DOHH2 (cell line): ENCODE data around the gene ERFE.

Source experiments
- H3F3A ChIP-seq: fragments of 200-600 bp; sonication (generic), shearing (Covaris generic); 2 replicates; pipeline ENCODE4 v1.6.0; 2016; ENCODE audit warnings: antibody characterized with exemption, mild to moderate bottlenecking; ENCODE audit not compliant: control insufficient read depth, insufficient read depth
- H3K27ac ChIP-seq: fragments of 200-600 bp; sonication (generic); 2 replicates; pipeline ENCODE4 v1.5.1; 2014; ENCODE audit warnings: low read depth, mild to moderate bottlenecking, low read length, moderate library complexity
- H3K27me3 ChIP-seq: fragments of 200-600 bp; sonication (generic); 2 replicates; pipeline ENCODE4 v1.6.1; 2014; ENCODE audit warnings: mild to moderate bottlenecking, low read length, mixed read lengths; ENCODE audit not compliant: control insufficient read depth
- H3K36me3 ChIP-seq: fragments of 200-600 bp; sonication (generic); 2 replicates; pipeline ENCODE4 v1.6.1; 2014; ENCODE audit warnings: mild to moderate bottlenecking, low read length, moderate library complexity, mixed read lengths; ENCODE audit not compliant: control insufficient read depth
- H3K4me1 ChIP-seq: fragments of 200-600 bp; sonication (generic); 2 replicates; pipeline ENCODE4 v1.6.1; 2014; ENCODE audit warnings: mild to moderate bottlenecking, low read length, mixed read lengths; ENCODE audit not compliant: control insufficient read depth
- H3K4me2 ChIP-seq: fragments of 200-600 bp; sonication (generic); 2 replicates; pipeline ENCODE4 v1.6.0; 2014; ENCODE audit warnings: mild to moderate bottlenecking, low read length, moderate library complexity
- H3K4me3 ChIP-seq: fragments of 200-600 bp; sonication (generic); 2 replicates; pipeline ENCODE4 v1.5.1; 2014; ENCODE audit warnings: mild to moderate bottlenecking, low read length, mixed read lengths
- H3K79me2 ChIP-seq: fragments of 200-600 bp; sonication (generic); 2 replicates; pipeline ENCODE4 v1.6.1; 2014; ENCODE audit warnings: mild to moderate bottlenecking, low read length, mixed read lengths; ENCODE audit not compliant: control insufficient read depth
- H3K9me2 ChIP-seq: fragments of 200-600 bp; sonication (generic); replicated peaks from 2 replicates; pipeline ENCODE4 v1.6.1; 2014; ENCODE audit warnings: mild to moderate bottlenecking, low read length, mixed read lengths; ENCODE audit not compliant: control insufficient read depth
- H3K9me3 ChIP-seq: fragments of 200-600 bp; sonication (generic); 2 replicates; pipeline ENCODE4 v1.6.1; 2014; ENCODE audit warnings: antibody characterized with exemption, low read length, mixed read lengths; ENCODE audit not compliant: control insufficient read depth, insufficient read depth
- H4K20me1 ChIP-seq: fragments of 200-600 bp; sonication (generic); 2 replicates; pipeline ENCODE4 v1.6.0; 2014; ENCODE audit warnings: low read depth, mild to moderate bottlenecking, antibody characterized with exemption, low read length, moderate library complexity; ENCODE audit not compliant: control insufficient read depth, insufficient read depth
- EZH2phosphoT487 ChIP-seq: fragments of 200-600 bp; sonication (generic); IDR thresholded peaks from 2 replicates; pipeline ENCODE4 v1.6.1; 2017; ENCODE audit warnings: borderline replicate concordance, mild to moderate bottlenecking, antibody characterized with exemption, low read length, moderate library complexity, mixed read lengths
- TF ChIP-seq, protein P1 (sequence below): fragments of 200-600 bp; sonication (generic); IDR thresholded peaks from one replicate; pipeline ENCODE4 v1.5.1; 2014; ENCODE audit warnings: antibody characterized with exemption, mild to moderate bottlenecking, low read depth, low read length; ENCODE audit not compliant: poor library complexity, severe bottlenecking

Gene ERFE

DNA sequence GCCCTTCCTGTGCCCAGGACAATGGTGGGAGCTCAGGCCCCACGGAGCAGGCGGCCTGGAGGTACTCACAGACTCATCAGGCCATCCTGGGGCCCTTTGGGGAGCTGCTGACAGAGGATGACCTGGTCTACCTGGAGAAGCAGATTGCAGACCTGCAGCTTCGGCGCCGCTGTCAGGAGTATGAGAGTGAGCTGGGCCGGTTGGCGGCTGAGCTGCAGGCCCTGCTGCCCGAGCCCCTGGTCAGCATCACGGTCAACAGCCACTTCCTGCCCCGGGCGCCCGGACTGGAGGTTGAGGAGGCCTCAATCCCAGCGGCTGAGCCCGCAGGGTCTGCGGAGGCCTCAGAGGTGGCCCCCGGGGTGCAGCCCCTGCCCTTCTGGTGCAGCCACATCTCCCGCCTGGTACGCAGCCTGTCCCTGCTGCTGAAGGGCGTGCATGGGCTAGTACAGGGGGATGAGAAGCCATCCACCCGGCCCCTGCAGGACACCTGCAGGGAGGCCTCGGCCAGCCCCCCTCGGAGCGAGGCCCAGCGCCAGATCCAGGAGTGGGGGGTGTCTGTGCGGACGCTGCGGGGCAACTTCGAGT is 28.6 kb upstream of the ERFE start:
- H3K4me1 ChIP-seq, result no peaks in the 10 kb centered on the region
- H3K4me2 ChIP-seq, result no peak overlapping the region
- no peaks in the 10 kb centered on the region for H3K79me2 ChIP-seq
- H3K9me2 ChIP-seq, result no peaks in the 10 kb centered on the region
- H4K20me1 ChIP-seq, result peaks cover 2% of the 10 kb centered on the region; the same call in 1 of the 2 replicates
- peaks cover 7% of the 10 kb centered on the region; the same call in 1 of the 2 replicates for H3K9me3 ChIP-seq
- no peak overlapping the region for H3K4me3 ChIP-seq
- no peak overlapping the region for H3K27ac ChIP-seq
- TF ChIP-seq EZH2phosphoT487, result no peak
- TF ChIP-seq, protein P1, sequence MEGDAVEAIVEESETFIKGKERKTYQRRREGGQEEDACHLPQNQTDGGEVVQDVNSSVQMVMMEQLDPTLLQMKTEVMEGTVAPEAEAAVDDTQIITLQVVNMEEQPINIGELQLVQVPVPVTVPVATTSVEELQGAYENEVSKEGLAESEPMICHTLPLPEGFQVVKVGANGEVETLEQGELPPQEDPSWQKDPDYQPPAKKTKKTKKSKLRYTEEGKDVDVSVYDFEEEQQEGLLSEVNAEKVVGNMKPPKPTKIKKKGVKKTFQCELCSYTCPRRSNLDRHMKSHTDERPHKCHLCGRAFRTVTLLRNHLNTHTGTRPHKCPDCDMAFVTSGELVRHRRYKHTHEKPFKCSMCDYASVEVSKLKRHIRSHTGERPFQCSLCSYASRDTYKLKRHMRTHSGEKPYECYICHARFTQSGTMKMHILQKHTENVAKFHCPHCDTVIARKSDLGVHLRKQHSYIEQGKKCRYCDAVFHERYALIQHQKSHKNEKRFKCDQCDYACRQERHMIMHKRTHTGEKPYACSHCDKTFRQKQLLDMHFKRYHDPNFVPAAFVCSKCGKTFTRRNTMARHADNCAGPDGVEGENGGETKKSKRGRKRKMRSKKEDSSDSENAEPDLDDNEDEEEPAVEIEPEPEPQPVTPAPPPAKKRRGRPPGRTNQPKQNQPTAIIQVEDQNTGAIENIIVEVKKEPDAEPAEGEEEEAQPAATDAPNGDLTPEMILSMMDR, result no peak
- H3K27me3 ChIP-seq, result no peaks in the 10 kb centered on the region
- H3K36me3 ChIP-seq, result no peaks in the 10 kb centered on the region
- no peaks in the 10 kb centered on the region for H3F3A ChIP-seq

DNA sequence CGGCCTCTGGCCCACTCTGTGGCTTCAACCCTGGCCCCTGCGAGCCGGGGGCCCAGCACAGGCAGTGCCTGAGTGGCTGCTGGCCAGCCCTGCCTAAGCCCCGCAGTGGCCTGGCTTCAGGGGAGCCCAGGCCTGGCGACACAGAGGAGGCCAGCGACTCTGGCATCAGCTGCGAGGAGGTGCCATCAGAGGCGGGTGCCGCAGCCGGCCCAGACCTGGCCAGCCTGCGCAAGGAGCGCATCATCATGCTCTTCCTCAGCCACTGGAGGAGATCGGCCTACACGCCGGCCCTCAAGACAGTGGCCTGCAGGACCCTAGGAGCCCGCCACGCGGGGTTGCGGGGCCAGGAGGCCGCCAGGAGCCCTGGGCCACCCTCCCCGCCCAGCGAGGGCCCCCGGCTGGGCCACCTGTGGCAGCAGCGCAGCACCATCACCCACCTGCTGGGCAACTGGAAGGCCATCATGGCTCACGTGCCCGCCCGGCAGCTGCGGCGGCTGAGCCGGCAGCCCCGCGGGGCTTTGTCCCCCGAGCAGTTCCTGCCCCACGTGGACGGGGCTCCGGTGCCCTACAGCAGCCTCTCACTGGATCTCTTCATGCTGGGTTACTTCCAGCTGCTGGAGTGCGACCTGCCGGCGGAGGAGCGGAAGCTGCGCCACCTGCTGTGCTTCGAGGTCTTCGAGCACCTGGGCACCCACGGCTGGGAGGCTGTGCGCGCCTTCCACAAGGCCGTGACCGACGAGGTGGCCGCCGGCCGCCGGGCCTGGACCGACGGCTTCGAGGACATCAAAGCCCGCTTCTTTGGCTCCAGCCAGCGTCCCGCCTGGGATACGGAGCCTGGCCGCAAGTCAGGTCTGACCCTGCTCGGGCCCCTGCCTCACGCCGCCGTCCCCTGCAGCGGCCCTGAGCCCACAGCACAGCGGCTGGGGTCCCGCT is 27.8 kb upstream of the ERFE start:
- Histone ChIP-seq H3K9me3 (peaks cover 7% of the 10 kb centered on the region; the same call in 1 of the 2 replicates), H3K36me3 (no peaks in the 10 kb centered on the region), H4K20me1 (peaks cover 2% of the 10 kb centered on the region; the same call in 1 of the 2 replicates), H3K27me3 (no peaks in the 10 kb centered on the region), H3K27ac (no peak overlapping the region), H3K9me2 (no peaks in the 10 kb centered on the region), H3K79me2 (no peaks in the 10 kb centered on the region), H3K4me1 (no peaks in the 10 kb centered on the region), H3K4me2 (no peak overlapping the region), H3F3A (no peaks in the 10 kb centered on the region), H3K4me3 (no peak overlapping the region)
- TF ChIP-seq, protein P1, result peak; percentile 39
- TF ChIP-seq EZH2phosphoT487, result no peak

DNA sequence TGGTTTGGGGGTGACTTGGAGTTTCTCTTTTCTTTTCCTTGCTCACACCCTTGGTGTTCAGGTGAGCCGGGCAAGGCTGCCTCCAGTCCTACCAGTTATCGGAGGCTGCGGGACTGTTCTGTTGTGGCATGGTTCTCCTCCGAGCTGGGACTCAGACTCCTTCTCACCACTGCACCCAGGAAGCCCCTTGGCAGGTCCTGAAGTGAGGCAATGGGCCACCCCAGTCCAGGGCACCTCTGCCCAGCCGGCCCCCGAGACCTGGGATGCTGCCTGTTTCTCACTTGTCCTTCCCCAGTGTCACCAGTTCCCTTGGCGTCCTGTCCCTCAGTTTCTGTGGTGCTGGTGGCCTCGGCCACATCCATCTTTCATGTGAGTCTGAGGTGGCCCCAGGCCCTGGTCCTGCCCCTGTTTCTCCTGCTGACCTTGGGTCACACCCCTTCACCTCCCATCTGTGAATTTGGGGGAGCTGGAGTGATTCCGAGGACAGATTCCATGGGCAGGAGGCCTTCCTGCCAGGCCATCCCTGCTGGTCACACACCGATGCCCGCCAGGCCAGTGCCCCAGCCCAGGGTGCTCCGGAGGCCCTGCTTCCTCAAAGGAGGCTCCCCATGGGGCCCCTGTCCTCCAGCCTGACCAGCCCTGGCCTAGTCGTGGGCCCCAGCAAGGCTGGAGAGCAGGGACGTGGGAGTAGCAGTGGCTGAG is 26.9 kb upstream of the ERFE start:
- Histone ChIP-seq H3K9me3 (no peaks in the 10 kb centered on the region), H3F3A (no peaks in the 10 kb centered on the region), H3K4me3 (no peak overlapping the region), H3K4me1 (no peaks in the 10 kb centered on the region), H3K27ac (no peak overlapping the region), H3K36me3 (no peaks in the 10 kb centered on the region), H3K27me3 (no peaks in the 10 kb centered on the region), H4K20me1 (peaks cover 2% of the 10 kb centered on the region; the same call in 1 of the 2 replicates), H3K9me2 (no peaks in the 10 kb centered on the region), H3K4me2 (no peak overlapping the region), H3K79me2 (no peaks in the 10 kb centered on the region)
- TF ChIP-seq, protein P1, result no peak
